Hepatocyte (in vitro differentiated cells): ENCODE data around the gene LGALS12.

Experiments
- EZH2 ChIP-seq: fragments of 200-600 bp; sonication (generic); IDR thresholded peaks from 2 replicates; pipeline ENCODE4 v1.6.1; 2016; ENCODE audit warnings: antibody characterized with exemption, mild to moderate bottlenecking, borderline replicate concordance
- TF ChIP-seq, protein P1 (sequence below): fragments of 200-600 bp; sonication (generic); IDR thresholded peaks from 2 replicates; pipeline ENCODE4 v1.5.1; 2016; ENCODE audit warnings: antibody characterized with exemption, mild to moderate bottlenecking; ENCODE audit not compliant: poor library complexity

- TF ChIP-seq, protein P1, sequence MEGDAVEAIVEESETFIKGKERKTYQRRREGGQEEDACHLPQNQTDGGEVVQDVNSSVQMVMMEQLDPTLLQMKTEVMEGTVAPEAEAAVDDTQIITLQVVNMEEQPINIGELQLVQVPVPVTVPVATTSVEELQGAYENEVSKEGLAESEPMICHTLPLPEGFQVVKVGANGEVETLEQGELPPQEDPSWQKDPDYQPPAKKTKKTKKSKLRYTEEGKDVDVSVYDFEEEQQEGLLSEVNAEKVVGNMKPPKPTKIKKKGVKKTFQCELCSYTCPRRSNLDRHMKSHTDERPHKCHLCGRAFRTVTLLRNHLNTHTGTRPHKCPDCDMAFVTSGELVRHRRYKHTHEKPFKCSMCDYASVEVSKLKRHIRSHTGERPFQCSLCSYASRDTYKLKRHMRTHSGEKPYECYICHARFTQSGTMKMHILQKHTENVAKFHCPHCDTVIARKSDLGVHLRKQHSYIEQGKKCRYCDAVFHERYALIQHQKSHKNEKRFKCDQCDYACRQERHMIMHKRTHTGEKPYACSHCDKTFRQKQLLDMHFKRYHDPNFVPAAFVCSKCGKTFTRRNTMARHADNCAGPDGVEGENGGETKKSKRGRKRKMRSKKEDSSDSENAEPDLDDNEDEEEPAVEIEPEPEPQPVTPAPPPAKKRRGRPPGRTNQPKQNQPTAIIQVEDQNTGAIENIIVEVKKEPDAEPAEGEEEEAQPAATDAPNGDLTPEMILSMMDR: no peak
- TF ChIP-seq EZH2: no peak
Measured at GRCh38 chr11:63490551-63491239, 15.2 kb upstream of the LGALS12 start, which contains the start of gene PLAAT5.
